Stimulated activated CD8-positive, alpha-beta memory T cell treated with anti-CD3 and anti-CD28 coated beads, Interleukin-2, amount 100 ng/mL, for 48 hours (primary cell): ENCODE data around the gene HNF4A.
A peak's percentile ranks its signal among the peaks of the same experiment; 100 is the strongest.
"Not testable (repeated sequence)": the region's sequence is repeated elsewhere in the genome, so short reads cannot be mapped to it uniquely, and the experiment has no call there.

ENCODE experiments used
- DNase-seq, 2 donors: peaks; one replicate each; pipeline ENCODE4 v3.0.0-alpha.2; 2020; ENCODE audit warnings: low read depth in 2 of 2

HNF4A gene

GRCh38 chr20:44468044-44468782 lies 112.7 kb downstream of the HNF4A start:
- DNase-seq, result no peak

- DNase-seq, result no peak
Measured at GRCh38 chr20:44470327-44470726, 114.8 kb downstream of the HNF4A start.

- no peak for DNase-seq
Measured at GRCh38 chr20:44471481-44471882, 116.0 kb downstream of the HNF4A start.

- not testable (repeated sequence) for DNase-seq
Measured at GRCh38 chr20:44472283-44472682, 116.8 kb downstream of the HNF4A start.

GRCh38 chr20:44475372-44475693 lies 119.8 kb downstream of the HNF4A start:
- no peak for DNase-seq

- DNase-seq, result peak; percentile 88 to 90
Measured at GRCh38 chr20:44475694-44476560, 120.4 kb downstream of the HNF4A start, which contains the start of gene TTPAL. TTPAL (plus strand) TSS chr20:44475874; CDS start chr20:44480000, 4,126 bp downstream.

GRCh38 chr20:44477151-44477550 lies 121.7 kb downstream of the HNF4A start:
- no peak for DNase-seq

- DNase-seq, result no peak
Measured at GRCh38 chr20:44478206-44478605, 122.7 kb downstream of the HNF4A start.

- DNase-seq, result no peak
Measured at GRCh38 chr20:44479643-44480042, 124.1 kb downstream of the HNF4A start.

GRCh38 chr20:44480097-44480496 lies 124.6 kb downstream of the HNF4A start:
- no peak for DNase-seq

- no peak for DNase-seq
Measured at GRCh38 chr20:44481719-44482416, 126.4 kb downstream of the HNF4A start.

GRCh38 chr20:44483112-44483511 lies 127.6 kb downstream of the HNF4A start:
- DNase-seq, result no peak
